ENCODE measurements around the gene FILIP1L.

FILIP1L gene

GRCh38 chr3:99891610-99892285, 222.6 kb downstream of the FILIP1L start:
- DNase-seq (ENCODE audit: low read depth), result no peak

DNA sequence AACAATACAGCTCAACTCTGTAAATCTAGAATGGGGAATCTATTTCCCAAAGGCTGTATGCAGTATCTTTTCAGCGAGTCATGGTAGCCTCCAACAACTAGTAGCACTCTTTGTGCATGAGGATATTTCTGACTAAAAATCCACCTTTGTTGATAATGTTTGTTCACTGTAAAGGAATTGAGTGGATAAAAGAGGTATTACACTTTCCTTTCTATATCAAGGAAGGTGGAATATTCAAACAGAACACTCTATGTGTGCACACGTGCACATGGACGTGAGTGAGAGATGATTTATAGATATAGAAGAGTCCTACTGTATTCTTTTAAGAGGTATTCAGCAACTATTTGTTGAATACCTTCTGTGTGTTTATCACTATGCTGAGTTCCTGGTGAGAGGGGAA, 228.4 kb downstream of the FILIP1L start:
- DNase-seq (ENCODE audit: low read depth), result no peak

DNA sequence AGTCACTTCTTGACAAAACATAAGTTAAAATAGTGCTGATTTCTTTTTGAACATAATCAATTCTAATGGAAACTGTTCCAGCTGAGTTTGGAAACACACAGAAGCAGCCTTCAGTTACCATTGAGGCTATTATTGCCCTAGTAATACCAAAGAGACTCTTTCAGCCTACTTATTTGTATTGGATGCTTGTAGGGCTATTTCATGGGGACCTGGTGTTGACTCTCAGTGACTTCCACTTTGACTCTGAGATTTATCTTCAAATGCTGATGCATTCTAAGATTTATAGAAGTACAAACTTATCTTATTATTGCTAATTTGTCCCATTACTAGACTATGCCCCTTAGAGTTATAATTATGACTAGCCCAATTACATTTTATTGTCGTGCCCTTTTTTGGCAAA, 229.2 kb downstream of the FILIP1L start:
- DNase-seq (ENCODE audit: low read depth), result no peak

- no peak for DNase-seq (ENCODE audit: low read depth)
These were observed 229.8 kb downstream of the FILIP1L start for GRCh38 chr3:99884484-99884883.

DNA sequence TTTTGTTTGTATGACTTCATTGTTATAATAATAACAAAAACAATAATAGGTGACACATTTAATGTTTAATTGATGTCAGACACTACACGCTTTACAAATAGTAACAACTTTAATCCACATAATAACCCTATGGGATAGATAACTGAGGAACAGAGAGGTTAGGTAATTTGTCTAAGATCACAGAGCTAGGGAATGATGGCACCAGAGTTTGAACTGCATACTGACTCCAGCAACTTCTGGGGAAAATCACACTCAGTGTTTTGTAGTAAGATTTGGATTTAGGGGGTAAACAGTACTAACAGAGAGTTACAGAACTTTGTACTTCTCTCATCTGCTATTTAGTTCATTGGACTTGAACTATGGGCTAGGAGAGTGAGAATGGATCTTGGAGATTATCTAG, 230.6 kb downstream of the FILIP1L start:
- no peak for DNase-seq (ENCODE audit: low read depth)

- DNase-seq (ENCODE audit: low read depth), result no peak
These were observed 231.2 kb downstream of the FILIP1L start for GRCh38 chr3:99883138-99883461.

DNA sequence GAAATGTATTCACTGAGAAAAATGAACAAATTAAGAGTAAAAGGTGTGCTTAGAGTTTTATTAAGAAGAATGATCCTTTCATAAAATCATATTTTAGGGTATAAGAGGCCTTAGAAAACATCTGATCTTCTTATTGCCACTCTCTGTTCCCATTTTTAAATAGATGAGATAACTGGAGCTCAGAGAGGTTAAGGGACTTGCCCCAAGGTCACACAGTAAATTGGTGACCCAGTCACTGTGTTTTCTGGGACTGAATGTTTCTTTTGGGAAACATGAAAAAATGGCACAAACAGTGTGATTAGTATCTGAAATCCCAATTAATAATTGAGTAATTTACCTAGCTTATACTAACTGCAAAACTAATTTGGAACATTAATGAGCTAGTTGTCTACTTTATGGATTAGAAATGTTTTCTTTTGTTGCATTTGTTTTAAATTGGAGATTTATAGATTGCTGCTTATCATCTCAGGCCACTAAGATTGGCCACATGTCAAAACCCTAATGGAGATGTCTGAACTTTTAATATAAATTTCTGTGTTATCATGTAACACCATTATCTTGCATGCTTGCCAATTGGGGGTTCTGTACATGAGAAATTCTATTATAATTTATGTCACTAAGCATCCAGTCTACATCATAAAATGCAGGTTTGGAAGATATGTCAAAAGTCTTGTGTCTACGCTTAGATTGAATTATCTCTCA, 231.7 kb downstream of the FILIP1L start:
- no peak for DNase-seq (ENCODE audit: low read depth)

DNA sequence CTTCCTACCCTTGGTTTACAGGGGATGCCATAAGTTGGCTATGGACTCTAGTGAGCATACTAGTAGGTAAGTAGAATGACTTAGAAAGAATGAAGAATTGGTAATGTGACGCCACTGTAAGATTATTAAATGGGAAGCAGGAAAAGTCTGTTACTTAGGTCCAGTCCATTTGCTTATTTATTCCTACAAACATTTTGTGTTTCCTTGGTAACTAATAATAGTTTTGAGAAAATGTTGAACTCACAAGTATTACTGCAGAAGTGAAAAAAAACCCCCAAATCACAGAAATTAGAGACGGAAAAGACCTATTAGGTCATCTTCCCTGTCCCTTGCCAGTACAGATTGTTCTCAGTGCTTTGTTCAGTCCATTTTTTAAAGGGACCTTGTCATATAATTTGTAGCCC, 233.2 kb downstream of the FILIP1L start:
- DNase-seq (ENCODE audit: low read depth), result no peak

DNA sequence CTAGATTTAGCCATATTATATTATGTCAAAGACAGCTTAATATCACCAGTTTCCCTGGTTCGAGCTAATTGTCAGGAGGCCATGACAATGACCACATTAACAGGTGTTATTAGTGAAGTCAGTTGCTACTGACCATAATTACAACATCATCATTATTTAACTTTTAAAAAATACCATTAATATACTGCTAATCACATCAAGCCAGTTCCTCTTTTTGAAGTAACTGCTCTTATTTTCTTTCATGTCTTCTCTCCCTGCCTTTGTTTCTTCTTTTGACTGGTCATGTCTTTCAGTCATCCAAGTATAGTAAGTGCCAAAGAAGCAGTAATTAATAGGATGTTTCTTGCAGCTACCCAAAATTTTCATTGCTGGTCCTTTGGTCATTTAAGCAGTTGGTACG, 235.0 kb downstream of the FILIP1L start:
- no peak for DNase-seq (ENCODE audit: low read depth)

GRCh38 chr3:99878005-99878404, 236.3 kb downstream of the FILIP1L start:
- no peak for DNase-seq (ENCODE audit: low read depth)

DNA sequence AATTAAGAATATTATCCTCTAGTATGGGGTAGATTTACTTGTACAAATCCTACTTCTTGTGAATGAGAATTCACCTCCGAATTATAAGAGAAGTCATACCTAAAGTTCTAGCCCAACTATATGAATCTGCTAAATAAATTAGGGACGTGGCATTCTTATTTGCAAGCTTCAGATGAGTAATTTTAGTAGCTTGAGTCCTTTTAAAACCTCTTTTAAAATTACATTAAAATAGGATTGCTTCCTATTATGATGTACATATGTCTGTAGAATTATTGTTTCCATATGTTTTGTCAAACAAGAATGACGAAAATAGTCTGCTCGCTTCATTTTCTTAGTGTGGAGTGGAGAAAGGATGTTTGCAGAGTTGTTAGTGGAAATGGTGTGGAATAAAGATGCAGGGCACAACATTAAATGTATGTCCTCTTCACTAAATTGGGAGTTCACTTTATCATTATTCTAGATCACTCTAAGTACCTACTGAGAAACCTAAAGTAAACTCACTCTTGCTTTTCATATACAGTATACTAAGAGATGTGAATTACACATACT, 237.2 kb downstream of the FILIP1L start:
- DNase-seq (ENCODE audit: low read depth), result no peak

- DNase-seq (ENCODE audit: low read depth), result peak; percentile 42
These were observed 238.1 kb downstream of the FILIP1L start for GRCh38 chr3:99875929-99876841.

DNA sequence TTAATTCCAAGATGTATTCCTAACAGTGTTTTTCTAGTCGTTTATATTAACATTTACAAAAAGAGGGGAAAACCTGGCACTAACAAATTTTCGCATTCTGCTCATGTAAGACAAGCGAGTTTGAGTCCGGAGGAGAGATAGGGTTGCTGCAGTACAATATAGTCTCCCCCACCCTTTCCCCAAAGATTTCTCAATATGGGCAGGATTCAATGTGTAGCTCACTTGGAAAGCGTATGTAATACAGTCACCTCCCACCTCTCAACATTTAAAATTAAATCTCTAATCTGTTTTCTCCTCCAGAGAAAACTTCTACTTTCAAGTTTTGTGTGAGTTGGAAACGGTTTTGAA, 238.7 kb downstream of the FILIP1L start:
- no peak for DNase-seq (ENCODE audit: low read depth)

- no peak for DNase-seq (ENCODE audit: low read depth)
These were observed 239.9 kb downstream of the FILIP1L start for GRCh38 chr3:99874237-99875002.

GRCh38 chr3:99873269-99874102, 240.8 kb downstream of the FILIP1L start:
- no peak for DNase-seq (ENCODE audit: low read depth)

DNA sequence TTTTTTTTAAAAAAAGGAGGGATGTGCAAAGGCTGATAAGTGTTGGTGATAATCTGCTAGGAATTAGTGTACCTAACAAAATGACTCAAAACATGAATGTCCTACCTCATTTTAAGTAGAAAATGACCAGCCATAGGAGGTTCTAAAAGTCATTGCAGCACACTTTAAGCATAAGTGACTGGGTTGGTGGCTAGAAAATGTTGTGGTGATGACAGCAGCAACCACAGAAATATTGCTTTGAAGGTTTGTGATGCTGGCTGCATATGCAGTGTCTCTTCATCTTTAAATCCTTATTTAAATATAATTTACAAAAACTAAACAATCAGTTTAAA, 241.4 kb downstream of the FILIP1L start:
- no peak for DNase-seq (ENCODE audit: low read depth)

GRCh38 chr3:99871231-99872045, 242.9 kb downstream of the FILIP1L start:
- no peak for DNase-seq (ENCODE audit: low read depth)

DNA sequence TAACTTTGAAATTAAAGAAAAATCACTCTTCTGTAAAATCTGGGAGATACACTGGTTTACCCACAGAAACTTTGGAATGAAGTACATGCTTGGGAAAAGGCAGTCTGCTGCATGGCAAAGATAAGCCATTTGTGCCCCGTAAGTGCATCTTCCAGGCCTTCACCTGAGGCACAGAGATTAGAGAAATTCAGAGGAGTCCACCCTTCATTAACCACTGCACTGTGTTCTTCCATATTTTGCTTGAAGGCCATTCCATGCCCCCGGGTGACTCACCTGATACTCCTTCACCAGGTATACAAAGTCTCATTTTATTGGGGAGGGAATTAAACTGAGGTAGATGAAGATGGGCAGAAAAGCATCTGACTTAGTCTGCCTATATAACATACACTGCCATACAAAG, 243.6 kb downstream of the FILIP1L start:
- DNase-seq (ENCODE audit: low read depth), result no peak

GRCh38 chr3:99869621-99870020, 244.7 kb downstream of the FILIP1L start:
- DNase-seq (ENCODE audit: low read depth), result no peak

DNA sequence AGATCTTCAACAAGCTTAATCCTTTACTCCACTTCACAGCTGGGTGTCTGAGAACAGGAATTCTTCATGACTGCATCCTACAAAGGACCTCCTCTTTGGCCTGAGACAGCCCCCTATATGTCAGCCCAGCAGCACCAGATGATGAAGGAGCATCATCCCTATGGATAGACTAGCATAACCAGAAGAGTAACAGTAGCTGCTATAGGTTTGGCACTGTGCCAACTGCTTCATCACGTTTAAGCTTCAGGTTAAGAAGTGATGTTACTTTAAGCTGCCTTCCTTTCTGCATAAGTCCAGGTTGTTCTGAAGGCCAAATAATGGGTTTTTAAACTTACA, 246.0 kb downstream of the FILIP1L start:
- DNase-seq (ENCODE audit: low read depth), result no peak

Data from stimulated activated CD8-positive, alpha-beta memory T cell treated with anti-CD3 and anti-CD28 coated beads, Interleukin-12 subunit alpha, Interleukin-12 subunit beta, amount 100 ng/mL, for 1 hour (primary cell).